ENCODE measurements around the gene DAB1.

GRCh38 chr1:57278558-57278957 lies 145.3 kb downstream of the DAB1 start:
- TF ChIP-seq CTCF (IDR thresholded peaks at IDR 0.05 in 2 of 3, conservative IDR thresholded peaks at IDR 0.05 in 1 of 3; ENCODE audit: borderline replicate concordance in 1 of 3, insufficient read depth in 1 of 3, low read depth in 2 of 3, low read length in 2 of 3): no peak
- TF ChIP-seq EGR1 (IDR thresholded peaks at IDR 0.05; ENCODE audit: low read depth): no peak

All from HCT116 (cell line).